Cardiac fibroblast (primary cell): ENCODE data around the gene NUCB1.
A peak's percentile ranks its signal among the peaks of the same experiment; 100 is the strongest.

Experiments used
- DNase-seq, 2 donors: peaks; one replicate each; pipeline versions ENCODE4 v3.0.0 to v3.0.0-alpha.2; 2010; ENCODE audit warnings: low read depth in 2 of 2
- H3K4me3 ChIP-seq, 2 donors: replicated peaks in 1 of 2; 1 replicate in 1 of 2; 2 replicates in 1 of 2; pipeline ENCODE4 v1.5.1; 2011; ENCODE audit warnings: low read depth in 2 of 2, low read length in 2 of 2, mild to moderate bottlenecking in 2 of 2, moderate library complexity in 1 of 2
- CTCF ChIP-seq: IDR thresholded peaks from one replicate; pipeline ENCODE4 v1.5.1; 2011; ENCODE audit warnings: low read depth, mild to moderate bottlenecking, low read length, inconsistent platforms

NUCB1 gene

GRCh38 chr19:48859711-48860572 is 40.2 kb upstream of the NUCB1 start:
- DNase-seq: no peak
- TF ChIP-seq CTCF: no peak
- H3K4me3 ChIP-seq: no peak overlapping the region

GRCh38 chr19:48861313-48861712 is 38.8 kb upstream of the NUCB1 start:
- no peak for DNase-seq
- no peak overlapping the region for H3K4me3 ChIP-seq
- TF ChIP-seq CTCF: no peak

GRCh38 chr19:48862827-48863226 is 37.3 kb upstream of the NUCB1 start:
- no peak for DNase-seq
- H3K4me3 ChIP-seq: no peak overlapping the region
- no peak for TF ChIP-seq CTCF

GRCh38 chr19:48866692-48867091 is 33.4 kb upstream of the NUCB1 start:
- no peak for TF ChIP-seq CTCF
- peak overlapping the region in 1 of 2 donors; percentile 54 for H3K4me3 ChIP-seq
- no peak for DNase-seq

- TF ChIP-seq CTCF: no peak
- peak overlapping the region; percentile 49 to 54 for H3K4me3 ChIP-seq
- DNase-seq: peak in 1 of 2 donors; percentile 52
Measured at GRCh38 chr19:48867123-48867745, 32.9 kb upstream of the NUCB1 start.

- no peak for DNase-seq
- TF ChIP-seq CTCF: no peak
- H3K4me3 ChIP-seq: peak overlapping the region; percentile 49 to 54
Measured at GRCh38 chr19:48867746-48868113, 32.4 kb upstream of the NUCB1 start.
